GM13977 (cell line): Measurements from ENCODE around the gene PCTP.

ENCODE experiments used
- DNase-seq: peaks from one replicate; pipeline ENCODE4 v3.0.0; 2012; ENCODE audit warnings: low spot score
- CTCF ChIP-seq: IDR thresholded peaks from 2 replicates; pipeline ENCODE4 v1.5.1; 2012; ENCODE audit warnings: mild to moderate bottlenecking, control low read depth; ENCODE audit not compliant: insufficient read depth; ENCODE audit errors: extremely low read depth, missing control alignments
- in situ Hi-C: fragments of 300-500 bp; cut with MboI; formaldehyde crosslinking; loops from one replicate; pipeline ENCODE4 v1.12.0; 2022; ENCODE audit warnings: low sequenced_read_pairs, low pct_unique_long_range_greater_than_20kb, mixed read lengths, inconsistent platforms; ENCODE audit not compliant: unreplicated experiment

Gene PCTP

GRCh38 chr17:55727275-55727674, 23.6 kb upstream of the PCTP start:
- TF ChIP-seq CTCF = no peak
- DNase-seq = no peak
- in situ Hi-C loops = no loop called here

GRCh38 chr17:55727920-55728319, 22.9 kb upstream of the PCTP start:
- DNase-seq = no peak
- in situ Hi-C loops = no loop called here
- TF ChIP-seq CTCF = no peak

- no peak for TF ChIP-seq CTCF
- DNase-seq = no peak
- in situ Hi-C loops = no loop called here
These were observed 22.5 kb upstream of the PCTP start for GRCh38 chr17:55728361-55728760.

GRCh38 chr17:55728833-55729232, 22.0 kb upstream of the PCTP start:
- TF ChIP-seq CTCF = no peak
- in situ Hi-C loops = no loop called here
- no peak for DNase-seq

GRCh38 chr17:55729484-55729883, 21.4 kb upstream of the PCTP start:
- in situ Hi-C loops = no loop called here
- TF ChIP-seq CTCF = no peak
- no peak for DNase-seq

GRCh38 chr17:55730380-55730779, 20.5 kb upstream of the PCTP start:
- in situ Hi-C loops = no loop called here
- DNase-seq = no peak
- TF ChIP-seq CTCF = no peak

- no peak for TF ChIP-seq CTCF
- no peak for DNase-seq
- in situ Hi-C loops = no loop called here
These were observed 20.0 kb upstream of the PCTP start for GRCh38 chr17:55730808-55731207.
